Thyroid gland (tissue), 4 donors: ENCODE results near the gene EXOC4.

ENCODE experiments used
- CTCF ChIP-seq, 6 experiments: fragments of 200-600 bp in 3 of 6; fragments of 450-650 bp in 3 of 6; sonication (generic) in 3 of 6; IDR thresholded peaks; one replicate each; pipeline ENCODE4 v1.5.1; 2016 to 2019; ENCODE audit warnings: antibody characterized with exemption in 6 of 6, mild to moderate bottlenecking in 2 of 6, inconsistent platforms in 1 of 6, moderate library complexity in 1 of 6
- POLR2A ChIP-seq, 2 donors: fragments of 450-650 bp; IDR thresholded peaks; one replicate each; pipeline ENCODE4 v1.6.1; 2017; ENCODE audit warnings: antibody characterized with exemption in 2 of 2, mild to moderate bottlenecking in 2 of 2, moderate library complexity in 1 of 2

GRCh38 chr7:133781486-133782090 is 528.7 kb downstream of the EXOC4 start:
- TF ChIP-seq CTCF (IDR thresholded peaks at IDR 0.05) (no peak), POLR2A (IDR thresholded peaks at IDR 0.05) (no peak)
